OCI-LY7 (cell line): ENCODE measurements around the gene REN. TPM values are rescaled to one million over a fixed set of nuclear protein-coding genes. Genes with fewer than 3 reads are reported as not detected.

Experiments used
- BruUV-seq: library from RNA; stranded (reverse); fragments of 400-500 nt; replicated peaks from 2 replicates; lab custom pipeline; 2021; lab: Mats Ljungman, UMichigan
- CTCF ChIA-PET: fragments of 300-600 bp; sonication (Branson Sonifier 250); formaldehyde crosslinking; loops from one replicate; lab custom pipeline; 2022; ENCODE audit warnings: antibody characterized with exemption; ENCODE audit not compliant: unreplicated experiment; lab: Charles Lee
- POLR2A ChIA-PET: fragments of 300-600 bp; sonication (Branson Sonifier 250); formaldehyde crosslinking; loops from one replicate; lab custom pipeline; 2022; ENCODE audit warnings: antibody characterized with exemption; lab: Charles Lee
- DNase-seq: peaks from one replicate; pipeline ENCODE4 v3.0.0-alpha.2; 2015; ENCODE audit warnings: low spot score
- H2AFZ ChIP-seq: fragments of 200-600 bp; sonication (generic), shearing (Covaris generic); 2 replicates; pipeline ENCODE4 v1.6.1; 2014; ENCODE audit warnings: mild to moderate bottlenecking, antibody characterized with exemption, low read length, moderate library complexity
- H3K27ac ChIP-seq: fragments of 200-600 bp; sonication (generic); 2 replicates; pipeline ENCODE4 v1.5.1; 2014; ENCODE audit warnings: mixed run types, low read depth, mild to moderate bottlenecking, moderate library complexity, low read length, inconsistent platforms; ENCODE audit not compliant: poor library complexity, severe bottlenecking
- H3K36me3 ChIP-seq: fragments of 200-600 bp; sonication (generic); 2 replicates; pipeline ENCODE4 v1.6.1; 2014; ENCODE audit warnings: mild to moderate bottlenecking, antibody characterized with exemption, low read length, moderate library complexity, mixed read lengths; ENCODE audit not compliant: insufficient read depth
- H3K4me1 ChIP-seq: fragments of 200-600 bp; sonication (generic); 2 replicates; pipeline ENCODE4 v1.5.1; 2014; ENCODE audit warnings: mild to moderate bottlenecking, low read length; ENCODE audit not compliant: insufficient read depth, poor library complexity, severe bottlenecking
- H3K4me2 ChIP-seq: fragments of 200-600 bp; sonication (generic); 2 replicates; pipeline ENCODE4 v1.6.1; 2014; ENCODE audit warnings: mild to moderate bottlenecking, low read length
- H3K4me3 ChIP-seq: fragments of 200-600 bp; sonication (generic); 2 replicates; pipeline ENCODE4 v1.5.1; 2014; ENCODE audit warnings: mild to moderate bottlenecking, low read depth, low read length; ENCODE audit not compliant: poor library complexity, severe bottlenecking
- H3K79me2 ChIP-seq: fragments of 200-600 bp; sonication (generic); 2 replicates; pipeline ENCODE4 v1.6.1; 2016; ENCODE audit warnings: low read depth, mild to moderate bottlenecking, low read length, moderate library complexity, mixed read lengths; ENCODE audit not compliant: insufficient read depth
- H3K9me2 ChIP-seq: fragments of 200-600 bp; sonication (generic); 2 replicates; pipeline ENCODE4 v1.6.1; 2016; ENCODE audit warnings: mild to moderate bottlenecking, low read length, mixed read lengths; ENCODE audit not compliant: insufficient read depth
- H3K9me3 ChIP-seq: fragments of 200-600 bp; sonication (generic); 2 replicates; pipeline ENCODE4 v1.6.1; 2014; ENCODE audit warnings: mild to moderate bottlenecking, mixed run types, low read length, mixed read lengths
- H4K20me1 ChIP-seq: fragments of 200-600 bp; sonication (generic); 2 replicates; pipeline ENCODE4 v1.6.1; 2014; ENCODE audit warnings: mild to moderate bottlenecking, antibody characterized with exemption, low read length, moderate library complexity, mixed read lengths; ENCODE audit not compliant: insufficient read depth
- EZH2phosphoT487 ChIP-seq: fragments of 200-600 bp; sonication (generic); IDR thresholded peaks from 2 replicates; pipeline ENCODE4 v1.6.1; 2018; ENCODE audit warnings: low read depth, borderline replicate concordance, mild to moderate bottlenecking, mixed run types, antibody characterized with exemption, low read length, moderate library complexity, mixed read lengths
- intact Hi-C: fragments of 100-400 bp; cut with micrococcal nuclease; formaldehyde crosslinking; loops from one replicate; pipeline ENCODE4 v1.10.0; 2022; ENCODE audit not compliant: unreplicated experiment
- total RNA-seq, 2 experiments: library from RNA; depleted of rRNA in 1 of 2; stranded (reverse); fragments of >200 nt in 1 of 2; shearing (Covaris generic) in 1 of 2; gene quantifications; 2 replicates each; pipeline ENCODE4 v1.2.3, GENCODE V29; 2014 to 2022
- TF ChIP-seq, protein P1 (sequence below): fragments of 200-600 bp; sonication (generic); conservative IDR thresholded peaks from 2 replicates; pipeline ENCODE4 v1.5.1; 2014; ENCODE audit warnings: mild to moderate bottlenecking, antibody characterized with exemption, low read length, moderate library complexity, mixed read lengths

REN gene
- total RNA-seq, 2 experiments from 2014 or later = not detected

DNA sequence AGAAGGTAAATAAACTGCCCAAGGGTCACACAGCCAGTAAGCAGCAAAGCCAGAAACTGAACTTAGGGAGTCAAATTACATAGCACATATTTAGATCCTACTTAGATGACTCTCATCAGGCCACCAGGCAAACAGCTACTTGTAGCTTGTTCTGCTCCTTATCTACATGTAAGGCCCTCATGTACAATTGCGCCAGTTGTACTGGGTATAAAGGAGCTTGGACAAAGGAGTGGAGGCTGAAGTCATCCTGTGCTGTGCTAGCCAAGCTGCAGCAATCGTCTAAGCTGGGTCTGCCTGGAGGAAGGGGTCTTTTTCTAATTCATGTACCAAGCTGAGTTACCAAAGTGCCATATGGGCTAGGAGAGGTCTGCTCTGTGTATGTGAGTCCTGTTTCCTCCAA, 27.0 kb downstream of the REN start:
- intact Hi-C loops = no loop called here
- H3K9me2 ChIP-seq = no peaks in the 10 kb centered on the region
- H3K79me2 ChIP-seq = no peaks in the 10 kb centered on the region
- no peak for DNase-seq
- no peaks in the 10 kb centered on the region for H3K9me3 ChIP-seq
- TF ChIP-seq, protein P1, sequence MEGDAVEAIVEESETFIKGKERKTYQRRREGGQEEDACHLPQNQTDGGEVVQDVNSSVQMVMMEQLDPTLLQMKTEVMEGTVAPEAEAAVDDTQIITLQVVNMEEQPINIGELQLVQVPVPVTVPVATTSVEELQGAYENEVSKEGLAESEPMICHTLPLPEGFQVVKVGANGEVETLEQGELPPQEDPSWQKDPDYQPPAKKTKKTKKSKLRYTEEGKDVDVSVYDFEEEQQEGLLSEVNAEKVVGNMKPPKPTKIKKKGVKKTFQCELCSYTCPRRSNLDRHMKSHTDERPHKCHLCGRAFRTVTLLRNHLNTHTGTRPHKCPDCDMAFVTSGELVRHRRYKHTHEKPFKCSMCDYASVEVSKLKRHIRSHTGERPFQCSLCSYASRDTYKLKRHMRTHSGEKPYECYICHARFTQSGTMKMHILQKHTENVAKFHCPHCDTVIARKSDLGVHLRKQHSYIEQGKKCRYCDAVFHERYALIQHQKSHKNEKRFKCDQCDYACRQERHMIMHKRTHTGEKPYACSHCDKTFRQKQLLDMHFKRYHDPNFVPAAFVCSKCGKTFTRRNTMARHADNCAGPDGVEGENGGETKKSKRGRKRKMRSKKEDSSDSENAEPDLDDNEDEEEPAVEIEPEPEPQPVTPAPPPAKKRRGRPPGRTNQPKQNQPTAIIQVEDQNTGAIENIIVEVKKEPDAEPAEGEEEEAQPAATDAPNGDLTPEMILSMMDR = no peak
- TF ChIP-seq EZH2phosphoT487 = no peak
- no peaks in the 10 kb centered on the region for H4K20me1 ChIP-seq
- no TSS peak for BruUV-seq
- no peak overlapping the region for H3K4me2 ChIP-seq
- H3K4me1 ChIP-seq = no peaks in the 10 kb centered on the region
- no peak overlapping the region for H2AFZ ChIP-seq
- H3K27ac ChIP-seq = no peak overlapping the region
- POLR2A ChIA-PET = no interaction called here
- CTCF ChIA-PET = no interaction called here
- no peak overlapping the region for H3K4me3 ChIP-seq
- H3K36me3 ChIP-seq = no peaks in the 10 kb centered on the region

DNA sequence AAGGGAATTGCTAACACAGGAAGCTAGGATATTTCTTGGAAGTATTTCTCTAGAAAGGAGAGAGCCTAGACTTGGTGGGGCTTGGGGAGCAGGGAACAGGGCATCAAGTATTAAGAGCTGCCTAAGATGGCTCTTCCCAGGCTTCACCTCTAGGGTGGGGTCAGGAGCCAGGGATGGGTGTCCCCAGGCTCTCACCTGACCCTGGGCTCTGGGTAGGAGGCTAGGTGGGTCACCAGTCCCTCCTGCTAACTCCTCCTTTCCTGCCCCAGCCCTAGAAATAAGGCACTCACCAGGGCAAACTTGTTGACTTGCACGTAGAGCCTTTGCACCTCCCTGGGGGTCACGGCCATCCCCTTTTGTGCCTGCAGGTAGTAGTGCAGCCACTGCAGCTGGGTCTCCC, 29.3 kb downstream of the REN start:
- Histone ChIP-seq H3K4me2 (no peak overlapping the region), H3K4me3 (no peak overlapping the region), H3K4me1 (no peaks in the 10 kb centered on the region), H4K20me1 (no peaks in the 10 kb centered on the region), H3K9me3 (no peaks in the 10 kb centered on the region), H3K36me3 (no peaks in the 10 kb centered on the region), H3K79me2 (no peaks in the 10 kb centered on the region), H3K9me2 (no peaks in the 10 kb centered on the region), H2AFZ (no peak overlapping the region), H3K27ac (no peak overlapping the region)
- DNase-seq = no peak
- CTCF ChIA-PET = no interaction called here
- TF ChIP-seq EZH2phosphoT487 = no peak
- TF ChIP-seq, protein P1 = no peak
- intact Hi-C loops = no loop called here
- BruUV-seq = no TSS peak
- POLR2A ChIA-PET = interaction anchor here (0.7 kb wide), 1 partner anchor 134 kb away, joined by 3 read pairs; no protein-coding TSS in a partner anchor

DNA sequence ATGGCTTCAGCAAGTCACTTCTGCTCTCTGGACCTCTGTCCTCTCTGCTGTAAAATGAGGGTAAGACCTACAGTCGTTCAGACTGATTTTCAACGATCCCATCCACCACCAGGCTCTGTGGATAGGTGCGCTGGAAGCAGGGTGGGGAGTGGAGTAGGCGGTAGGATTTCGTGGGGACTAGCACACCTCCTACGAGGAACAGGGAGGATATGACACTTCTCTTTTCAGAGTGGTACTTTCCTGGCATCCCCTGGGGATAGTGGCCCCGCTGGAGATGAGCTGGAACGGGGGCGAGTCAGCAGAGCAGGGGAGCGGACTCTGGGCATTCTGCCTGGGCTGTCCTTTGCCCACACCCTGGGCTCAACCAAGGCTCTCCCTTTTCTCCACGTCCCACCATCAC, 32.0 kb downstream of the REN start:
- no peaks in the 10 kb centered on the region for H3K79me2 ChIP-seq
- no peaks in the 10 kb centered on the region for H3K4me1 ChIP-seq
- ChIA-PET CTCF (no interaction called here), POLR2A (no interaction called here)
- no peaks in the 10 kb centered on the region for H3K9me3 ChIP-seq
- H3K4me2 ChIP-seq = no peak overlapping the region
- no peak overlapping the region for H2AFZ ChIP-seq
- intact Hi-C loops = no loop called here
- BruUV-seq = no TSS peak
- H3K36me3 ChIP-seq = no peaks in the 10 kb centered on the region
- DNase-seq = no peak
- H3K27ac ChIP-seq = no peak overlapping the region
- H3K4me3 ChIP-seq = no peak overlapping the region
- no peak for TF ChIP-seq EZH2phosphoT487
- TF ChIP-seq, protein P1 = no peak
- no peaks in the 10 kb centered on the region for H4K20me1 ChIP-seq
- no peaks in the 10 kb centered on the region for H3K9me2 ChIP-seq
